GM19351 (cell line): ENCODE measurements around the gene SATL1.
"Not testable (repeated sequence)": the region's sequence is repeated elsewhere in the genome, so short reads cannot be mapped to it uniquely, and the experiment has no call there.

Source experiments
- ATAC-seq: cut with Tn5 transposase; IDR thresholded peaks from one replicate; pipeline ENCODE4 v1.9.1; 2021; ENCODE audit warnings: mild to moderate bottlenecking, moderate library complexity; ENCODE audit not compliant: unreplicated experiment

SATL1 gene

GRCh38 chrX:85243761-85244449, at the start of gene SATL1, which contains the start of gene ZNF711:
Gene SATL1, minus strand, starts transcription at chrX:85243779. Its CDS starts 134,811 bp downstream, at chrX:85108968.
Gene ZNF711, plus strand, starts transcription at chrX:85243991. Its CDS starts 3,582 bp downstream, at chrX:85247573.
- peak; percentile 39 for ATAC-seq

GRCh38 chrX:85288992-85289723, 45.6 kb upstream of the SATL1 start:
- ATAC-seq = no peak

- ATAC-seq = not testable (repeated sequence)
Observed at GRCh38 chrX:85285286-85285685, 41.7 kb upstream of the SATL1 start.

- no peak for ATAC-seq
Observed at GRCh38 chrX:85244450-85245211, 1.1 kb upstream of the SATL1 start.

GRCh38 chrX:85243155-85243554, 424 bp downstream of the SATL1 start:
- no peak for ATAC-seq

GRCh38 chrX:85223359-85223758, 20.2 kb downstream of the SATL1 start:
- ATAC-seq = no peak

GRCh38 chrX:85221361-85221760, 22.2 kb downstream of the SATL1 start:
- peak; percentile 53 for ATAC-seq

- ATAC-seq = no peak
Observed at GRCh38 chrX:85215946-85216345, 27.6 kb downstream of the SATL1 start.

- ATAC-seq = no peak
Observed at GRCh38 chrX:85213792-85214530, 29.6 kb downstream of the SATL1 start.

- ATAC-seq = no peak
Observed at GRCh38 chrX:85203461-85203970, 40.1 kb downstream of the SATL1 start.

GRCh38 chrX:85196319-85196718, 47.3 kb downstream of the SATL1 start:
- ATAC-seq = no peak

GRCh38 chrX:85159644-85160043, 83.9 kb downstream of the SATL1 start:
- ATAC-seq = no peak

GRCh38 chrX:85140964-85141363, 102.6 kb downstream of the SATL1 start:
- no peak for ATAC-seq

GRCh38 chrX:85139422-85139821, 104.2 kb downstream of the SATL1 start:
- no peak for ATAC-seq

- no peak for ATAC-seq
Observed at GRCh38 chrX:85136409-85136808, 107.2 kb downstream of the SATL1 start.

- no peak for ATAC-seq
Observed at GRCh38 chrX:85115252-85115651, 128.3 kb downstream of the SATL1 start.

- ATAC-seq = no peak
Observed at GRCh38 chrX:85114776-85115175, 128.8 kb downstream of the SATL1 start.

GRCh38 chrX:85114171-85114570, 129.4 kb downstream of the SATL1 start:
- no peak for ATAC-seq

- ATAC-seq = no peak
Observed at GRCh38 chrX:85113746-85114145, 129.8 kb downstream of the SATL1 start.

GRCh38 chrX:85112293-85112692, 131.3 kb downstream of the SATL1 start:
- ATAC-seq = no peak

GRCh38 chrX:85111347-85111746, 132.2 kb downstream of the SATL1 start:
- no peak for ATAC-seq
